Skeletal muscle satellite cell (primary cell): ENCODE measurements around the gene CRTC1. TPM values are rescaled to one million over a fixed set of nuclear protein-coding genes. Genes with fewer than 3 reads are reported as not detected.

Experiments used
- H3K27me3 ChIP-seq: 2 replicates; pipeline ENCODE4 v1.7.0; 2013; ENCODE audit warnings: low read length; ENCODE audit not compliant: control insufficient read depth, insufficient read depth
- H3K36me3 ChIP-seq: 2 replicates; pipeline ENCODE4 v1.7.0; 2013; ENCODE audit warnings: mild to moderate bottlenecking, control low read depth, low read length; ENCODE audit not compliant: insufficient read depth
- H3K4me1 ChIP-seq: 2 replicates; pipeline ENCODE4 v1.7.0; 2013; ENCODE audit warnings: low read length; ENCODE audit not compliant: control insufficient read depth, insufficient read depth
- H3K4me2 ChIP-seq: 2 replicates; pipeline ENCODE4 v1.7.0; 2013; ENCODE audit warnings: mild to moderate bottlenecking, low read length
- H3K4me3 ChIP-seq: 2 replicates; pipeline ENCODE4 v1.7.0; 2013; ENCODE audit warnings: low read length
- H3K9ac ChIP-seq: 2 replicates; pipeline ENCODE4 v1.7.0; 2013; ENCODE audit warnings: mild to moderate bottlenecking, low read depth, low read length, moderate library complexity
- H3K9me3 ChIP-seq: replicated peaks from 2 replicates; pipeline ENCODE4 v1.7.0; 2013; ENCODE audit warnings: mild to moderate bottlenecking, control low read depth, low read length
- total RNA-seq: library from RNA; depleted of rRNA; stranded (reverse); fragments of >200 nt; gene quantifications from 2 replicates; pipeline ENCODE4 v1.2.3, GENCODE V29; 2012; rRNA removed

CRTC1 gene, protein sequence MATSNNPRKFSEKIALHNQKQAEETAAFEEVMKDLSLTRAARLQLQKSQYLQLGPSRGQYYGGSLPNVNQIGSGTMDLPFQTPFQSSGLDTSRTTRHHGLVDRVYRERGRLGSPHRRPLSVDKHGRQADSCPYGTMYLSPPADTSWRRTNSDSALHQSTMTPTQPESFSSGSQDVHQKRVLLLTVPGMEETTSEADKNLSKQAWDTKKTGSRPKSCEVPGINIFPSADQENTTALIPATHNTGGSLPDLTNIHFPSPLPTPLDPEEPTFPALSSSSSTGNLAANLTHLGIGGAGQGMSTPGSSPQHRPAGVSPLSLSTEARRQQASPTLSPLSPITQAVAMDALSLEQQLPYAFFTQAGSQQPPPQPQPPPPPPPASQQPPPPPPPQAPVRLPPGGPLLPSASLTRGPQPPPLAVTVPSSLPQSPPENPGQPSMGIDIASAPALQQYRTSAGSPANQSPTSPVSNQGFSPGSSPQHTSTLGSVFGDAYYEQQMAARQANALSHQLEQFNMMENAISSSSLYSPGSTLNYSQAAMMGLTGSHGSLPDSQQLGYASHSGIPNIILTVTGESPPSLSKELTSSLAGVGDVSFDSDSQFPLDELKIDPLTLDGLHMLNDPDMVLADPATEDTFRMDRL
- 2.2 and 2.3 TPM in 2 replicates for total RNA-seq

DNA sequence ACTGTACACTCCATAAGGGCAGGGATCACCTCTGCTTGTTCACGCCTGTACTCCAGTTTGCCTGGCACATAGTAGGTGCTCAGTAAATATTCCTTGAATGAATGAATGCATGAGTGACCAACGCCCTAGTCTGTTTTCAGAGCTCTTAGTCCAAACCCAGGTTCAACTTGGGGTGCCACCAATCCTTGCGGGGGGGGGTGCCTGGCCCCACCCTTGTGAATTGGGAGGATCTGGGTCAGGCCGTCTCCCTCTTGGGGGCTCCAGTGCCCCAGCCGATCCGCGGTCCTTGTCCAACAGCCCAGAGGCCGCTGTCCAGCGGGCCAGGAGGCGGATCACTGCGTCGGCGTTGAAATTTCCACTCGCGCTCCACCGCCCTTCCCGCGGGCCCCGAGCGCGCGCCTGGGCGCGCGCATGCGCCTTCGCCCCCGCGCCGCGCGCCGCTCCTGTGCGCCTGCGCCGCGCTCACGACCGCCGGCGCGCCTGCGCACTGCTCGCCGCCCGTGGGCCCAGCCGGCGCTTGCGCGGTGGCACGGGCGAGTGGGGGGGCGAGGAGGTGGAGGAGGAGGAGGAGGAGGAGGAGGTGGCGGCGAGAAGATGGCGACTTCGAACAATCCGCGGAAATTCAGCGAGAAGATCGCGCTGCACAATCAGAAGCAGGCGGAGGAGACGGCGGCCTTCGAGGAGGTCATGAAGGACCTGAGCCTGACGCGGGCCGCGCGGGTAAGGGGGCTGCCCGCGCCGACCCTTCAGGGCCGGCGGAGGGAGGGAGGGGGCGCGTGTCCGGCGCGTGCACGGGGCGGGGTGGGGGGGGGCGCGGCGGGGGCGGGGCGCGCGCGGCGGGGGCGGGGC is at the start of gene CRTC1:
Gene CRTC1 (plus strand): TSS at position 572 of the 849 bp plus-strand sequence. CDS start 23 bp downstream, at position 595.
- no peaks in the 10 kb centered on the region for H3K36me3 ChIP-seq
- H3K4me2 ChIP-seq: peak within 1 kb of the TSS; percentile 96
- H3K9ac ChIP-seq: peak within 1 kb of the TSS; percentile 87
- H3K4me3 ChIP-seq: peak within 1 kb of the TSS; percentile 90
- H3K4me1 ChIP-seq: peaks cover 30% of the 10 kb centered on the region
- no peaks in the 10 kb centered on the region for H3K27me3 ChIP-seq
- H3K9me3 ChIP-seq: no peaks in the 10 kb centered on the region

- Histone ChIP-seq H3K4me3 (no peak overlapping the region), H3K27me3 (no peaks in the 10 kb centered on the region), H3K4me1 (peaks cover 4% of the 10 kb centered on the region)
These were observed 48.7 kb upstream of the CRTC1 start for GRCh38 chr19:18634612-18635297.

DNA sequence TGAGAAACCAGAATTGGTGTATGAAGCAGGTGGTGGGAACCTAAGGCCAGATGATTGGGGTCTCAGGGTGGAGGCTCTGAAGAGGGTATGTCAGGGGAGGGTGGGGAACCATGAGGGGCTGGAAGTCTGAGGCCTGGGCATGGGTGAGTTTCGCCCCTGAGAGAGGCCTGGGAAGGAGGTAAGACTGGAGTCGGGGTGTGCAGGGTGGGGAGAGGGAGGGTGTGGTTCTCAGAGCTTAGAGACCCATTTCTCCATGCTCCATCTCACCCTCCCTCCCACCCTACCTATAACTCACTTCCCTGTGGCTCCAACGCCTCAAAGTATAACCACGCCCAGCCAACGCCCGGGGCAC is 47.7 kb upstream of the CRTC1 start:
- Histone ChIP-seq H3K9ac (no peak overlapping the region), H3K4me2 (no peak overlapping the region), H3K27me3 (no peaks in the 10 kb centered on the region), H3K4me1 (no peaks in the 10 kb centered on the region), H3K4me3 (no peak overlapping the region), H3K36me3 (no peaks in the 10 kb centered on the region), H3K9me3 (no peaks in the 10 kb centered on the region)

More at GRCh38 chr19:18634612-18635297, 48.7 kb upstream of the CRTC1 start:
- H3K36me3 ChIP-seq: no peaks in the 10 kb centered on the region
- no peak overlapping the region for H3K4me2 ChIP-seq
- H3K9ac ChIP-seq: no peak overlapping the region
- no peaks in the 10 kb centered on the region for H3K9me3 ChIP-seq

GRCh38 chr19:18636183-18636968 is 47.1 kb upstream of the CRTC1 start:
- H3K27me3 ChIP-seq: no peaks in the 10 kb centered on the region
- no peaks in the 10 kb centered on the region for H3K9me3 ChIP-seq
- H3K4me3 ChIP-seq: peak overlapping the region; percentile 89
- no peaks in the 10 kb centered on the region for H3K4me1 ChIP-seq
- no peaks in the 10 kb centered on the region for H3K36me3 ChIP-seq
- H3K4me2 ChIP-seq: peak overlapping the region; percentile 85
- H3K9ac ChIP-seq: peak overlapping the region; percentile 21

DNA sequence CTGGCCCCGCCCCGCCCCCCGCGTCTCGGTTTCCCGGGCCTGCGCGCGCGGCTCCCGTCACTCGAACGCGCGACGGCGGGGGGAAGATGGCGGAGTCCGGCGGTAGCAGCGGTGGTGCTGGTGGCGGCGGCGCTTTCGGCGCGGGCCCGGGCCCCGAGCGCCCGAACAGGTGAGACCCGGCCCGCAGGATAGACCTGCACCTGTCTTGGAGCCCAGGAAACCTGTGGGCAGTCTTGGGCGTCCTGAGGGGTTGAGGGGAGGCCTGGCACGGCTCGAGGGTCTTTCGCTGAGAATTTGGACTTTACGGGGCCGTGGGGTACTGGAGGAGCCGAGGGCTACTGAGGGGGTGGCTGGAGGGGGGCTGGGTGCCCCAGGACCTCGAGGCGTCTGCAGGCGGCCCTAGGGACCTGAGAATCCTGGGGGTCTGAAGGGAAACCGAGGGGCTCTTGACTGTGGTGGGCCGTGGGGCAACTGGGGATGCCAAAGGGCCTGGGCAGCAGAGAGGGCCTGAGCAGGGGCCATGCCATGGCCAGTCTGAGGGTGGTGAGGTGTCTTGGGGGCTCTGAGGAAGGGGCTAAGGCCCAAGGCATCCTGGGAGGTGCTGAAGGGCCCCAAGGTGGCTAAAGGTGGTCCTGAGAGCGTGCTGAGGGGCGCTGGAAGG is 46.4 kb upstream of the CRTC1 start, which contains the start of gene KLHL26:
Gene KLHL26 (plus strand): TSS at position 60 of the 661 bp plus-strand sequence. CDS start 27 bp downstream, at position 87.
- H3K4me3 ChIP-seq: peak within 1 kb of the TSS; percentile 89
- H3K9ac ChIP-seq: peak within 1 kb of the TSS; percentile 90

DNA sequence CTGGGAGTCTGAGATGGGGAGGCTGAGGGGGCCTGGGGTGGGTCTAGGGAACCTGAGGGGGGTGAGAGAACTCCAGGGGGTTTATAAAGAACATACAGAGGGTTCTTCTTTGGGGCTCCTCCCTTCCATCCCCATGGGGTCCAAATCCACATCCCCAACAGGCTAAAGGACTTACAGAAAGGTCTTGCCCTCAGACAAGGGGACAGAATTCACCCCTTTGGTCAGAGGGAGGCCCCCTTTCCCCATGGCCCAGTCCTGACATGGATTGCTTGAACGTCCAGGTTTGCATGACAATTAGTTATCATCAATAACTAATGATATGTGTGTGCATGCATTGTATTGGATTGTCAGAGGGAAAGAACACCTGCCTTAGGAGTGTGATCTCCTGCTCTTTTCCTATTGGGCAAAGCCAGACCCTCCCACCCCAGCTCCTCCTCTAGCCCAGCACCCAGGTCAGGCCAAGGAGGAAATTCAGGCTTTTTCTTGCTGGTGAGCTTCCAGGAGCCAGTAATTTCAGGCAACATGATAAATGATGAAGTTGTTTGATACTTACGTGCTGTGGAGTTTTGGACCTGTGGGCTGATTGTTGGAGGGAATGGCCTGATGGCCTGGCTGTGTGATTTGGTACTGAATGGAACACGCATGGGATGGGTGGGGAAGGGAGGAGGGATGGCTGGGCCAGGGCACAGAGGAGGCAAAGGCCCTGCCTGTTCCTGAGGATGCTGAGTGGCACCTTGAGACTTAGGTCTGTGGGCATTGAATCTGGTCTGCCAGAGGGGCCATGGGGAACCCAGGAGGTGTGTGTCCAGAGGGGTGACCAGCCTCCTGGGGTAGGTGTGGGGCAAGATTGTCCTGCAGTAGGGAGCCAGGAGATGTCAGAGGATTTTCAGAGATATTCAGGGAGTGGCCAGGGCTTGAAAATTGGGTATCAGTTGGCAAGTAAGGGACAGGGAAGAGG is 45.5 kb upstream of the CRTC1 start:
- peak overlapping the region; percentile 90 for H3K4me2 ChIP-seq
- no peaks in the 10 kb centered on the region for H3K4me1 ChIP-seq
- no peaks in the 10 kb centered on the region for H3K9me3 ChIP-seq
- no peaks in the 10 kb centered on the region for H3K27me3 ChIP-seq
- peak overlapping the region; percentile 89 for H3K4me3 ChIP-seq
- no peaks in the 10 kb centered on the region for H3K36me3 ChIP-seq
- H3K9ac ChIP-seq: no peak overlapping the region

More for the DNA sequence above, 46.4 kb upstream of the CRTC1 start, which contains the start of gene KLHL26:
- Histone ChIP-seq H3K27me3 (no peaks in the 10 kb centered on the region), H3K4me2 (peak within 1 kb of the TSS; percentile 90), H3K4me1 (no peaks in the 10 kb centered on the region), H3K9me3 (no peaks in the 10 kb centered on the region), H3K36me3 (no peaks in the 10 kb centered on the region)

- no peak overlapping the region for H3K4me3 ChIP-seq
- peaks cover 6% of the 10 kb centered on the region for H3K9me3 ChIP-seq
- H3K4me1 ChIP-seq: peaks cover 6% of the 10 kb centered on the region
- H3K9ac ChIP-seq: no peak overlapping the region
- no peak overlapping the region for H3K4me2 ChIP-seq
- H3K27me3 ChIP-seq: no peaks in the 10 kb centered on the region
- no peaks in the 10 kb centered on the region for H3K36me3 ChIP-seq
These were observed 43.7 kb upstream of the CRTC1 start for GRCh38 chr19:18639706-18640243.

- Histone ChIP-seq H3K9me3 (peaks cover 6% of the 10 kb centered on the region), H3K4me3 (no peak overlapping the region), H3K4me2 (peak overlapping the region; percentile 73), H3K4me1 (peaks cover 38% of the 10 kb centered on the region), H3K36me3 (no peaks in the 10 kb centered on the region), H3K27me3 (no peaks in the 10 kb centered on the region), H3K9ac (no peak overlapping the region)
These were observed 39.1 kb upstream of the CRTC1 start for GRCh38 chr19:18644196-18645034.
